Ectodermal cell (in vitro differentiated cells): ENCODE measurements around the gene AGBL4.

Source experiments
- H3K27ac ChIP-seq: 2 replicates; pipeline ENCODE4 v1.7.0; 2013; ENCODE audit warnings: mild to moderate bottlenecking, low read depth, low read length; ENCODE audit not compliant: insufficient read depth, poor library complexity, severe bottlenecking
- H3K27me3 ChIP-seq: 2 replicates; pipeline ENCODE4 v1.7.0; 2013; ENCODE audit warnings: mild to moderate bottlenecking, low read length; ENCODE audit not compliant: insufficient read depth, control insufficient read depth, poor library complexity, severe bottlenecking
- H3K36me3 ChIP-seq: one replicate; pipeline ENCODE4 v1.7.0; 2013; ENCODE audit warnings: low read length; ENCODE audit not compliant: control insufficient read depth, insufficient read depth
- H3K4me1 ChIP-seq: one replicate; pipeline ENCODE4 v1.7.0; 2013; ENCODE audit warnings: low read length; ENCODE audit not compliant: control insufficient read depth, insufficient read depth
- H3K4me3 ChIP-seq: 2 replicates; pipeline ENCODE4 v1.7.0; 2013; ENCODE audit warnings: low read depth, low read length, control low read depth; ENCODE audit not compliant: insufficient read depth
- H3K9me3 ChIP-seq: 2 replicates; pipeline ENCODE4 v1.7.0; 2013; ENCODE audit warnings: mild to moderate bottlenecking, low read length, moderate library complexity; ENCODE audit not compliant: control insufficient read depth
- WGBS, 2 experiments: methylation state at CpG; one replicate each; pipeline ENCODE4 v1.1.7; 2013; ENCODE audit warnings: missing lambda C conversion rate in 2 of 2; 5-methylcytosine and 5-hydroxymethylcytosine counted together

AGBL4 gene

GRCh38 chr1:48930011-48930410 lies 1093.7 kb downstream of the AGBL4 start:
- no peak overlapping the region for H3K27ac ChIP-seq
- no peak overlapping the region for H3K4me3 ChIP-seq
- no peaks in the 10 kb centered on the region for H3K4me1 ChIP-seq
- no peaks in the 10 kb centered on the region for H3K36me3 ChIP-seq
- WGBS, 2 experiments = 80 to 82% methylated on average over 4 of the region's 4 CpGs
- H3K9me3 ChIP-seq = no peaks in the 10 kb centered on the region
- no peaks in the 10 kb centered on the region for H3K27me3 ChIP-seq

GRCh38 chr1:48924099-48924498 lies 1099.7 kb downstream of the AGBL4 start:
- Histone ChIP-seq H3K9me3 (no peaks in the 10 kb centered on the region), H3K4me3 (no peak overlapping the region), H3K36me3 (no peaks in the 10 kb centered on the region), H3K4me1 (no peaks in the 10 kb centered on the region), H3K27ac (no peak overlapping the region), H3K27me3 (no peaks in the 10 kb centered on the region)

GRCh38 chr1:48923116-48923515 lies 1100.6 kb downstream of the AGBL4 start:
- Histone ChIP-seq H3K9me3 (no peaks in the 10 kb centered on the region), H3K27me3 (no peaks in the 10 kb centered on the region), H3K27ac (no peak overlapping the region), H3K36me3 (no peaks in the 10 kb centered on the region), H3K4me1 (no peaks in the 10 kb centered on the region), H3K4me3 (no peak overlapping the region)
- 100% methylated on average over 1 of the region's 1 CpG; no CpG with 5 or more reads in 1 of the 2 experiments for WGBS, 2 experiments

GRCh38 chr1:48920851-48921250 lies 1102.9 kb downstream of the AGBL4 start:
- Histone ChIP-seq H3K27me3 (no peaks in the 10 kb centered on the region), H3K27ac (no peak overlapping the region), H3K4me3 (no peak overlapping the region), H3K4me1 (no peaks in the 10 kb centered on the region), H3K36me3 (no peaks in the 10 kb centered on the region), H3K9me3 (no peaks in the 10 kb centered on the region)
- WGBS, 2 experiments = 92 to 94% methylated on average over 3 of the region's 3 CpGs

- Histone ChIP-seq H3K4me3 (no peak overlapping the region), H3K36me3 (no peaks in the 10 kb centered on the region), H3K27ac (no peak overlapping the region), H3K27me3 (no peaks in the 10 kb centered on the region), H3K9me3 (no peaks in the 10 kb centered on the region), H3K4me1 (no peaks in the 10 kb centered on the region)
- 82% methylated on average over 8 of the region's 8 CpGs for WGBS, 2 experiments
Observed at GRCh38 chr1:48917901-48918603, 1105.7 kb downstream of the AGBL4 start.

- Histone ChIP-seq H3K27me3 (no peaks in the 10 kb centered on the region), H3K4me3 (no peak overlapping the region), H3K4me1 (no peaks in the 10 kb centered on the region), H3K9me3 (no peaks in the 10 kb centered on the region), H3K27ac (no peak overlapping the region), H3K36me3 (no peaks in the 10 kb centered on the region)
- 89% methylated on average over 1 of the region's 2 CpGs; no CpG with 5 or more reads in 1 of the 2 experiments for WGBS, 2 experiments
Observed at GRCh38 chr1:48917070-48917454, 1106.7 kb downstream of the AGBL4 start.

GRCh38 chr1:48916130-48917069 lies 1107.4 kb downstream of the AGBL4 start:
- 51% methylated on average over 5 of the region's 5 CpGs for WGBS, 2 experiments
- Histone ChIP-seq H3K27ac (peak overlapping the region; percentile 62), H3K4me1 (no peaks in the 10 kb centered on the region), H3K4me3 (no peak overlapping the region), H3K9me3 (no peaks in the 10 kb centered on the region), H3K36me3 (no peaks in the 10 kb centered on the region), H3K27me3 (no peaks in the 10 kb centered on the region)

DNA sequence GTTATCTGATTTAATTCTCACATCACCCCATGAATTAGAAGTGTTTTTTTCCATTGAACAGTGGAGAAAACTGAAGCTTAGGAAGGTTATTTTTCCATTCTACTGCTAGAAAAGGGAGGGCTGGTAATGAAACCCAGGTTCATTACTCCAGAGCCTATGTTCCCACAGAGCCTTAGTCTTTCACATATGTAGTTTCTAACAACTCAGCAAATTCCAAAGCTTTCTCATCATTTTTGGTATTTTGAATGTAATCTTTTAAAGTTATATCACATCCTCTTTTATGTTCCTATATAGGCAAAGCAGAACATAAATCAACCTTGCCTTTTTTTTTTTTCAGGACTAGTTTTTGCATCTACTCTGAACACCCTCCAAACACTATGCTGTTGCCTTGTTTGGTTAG lies 1115.1 kb downstream of the AGBL4 start:
- Histone ChIP-seq H3K4me1 (no peaks in the 10 kb centered on the region), H3K36me3 (no peaks in the 10 kb centered on the region), H3K27ac (no peak overlapping the region), H3K27me3 (no peaks in the 10 kb centered on the region), H3K4me3 (no peak overlapping the region), H3K9me3 (no peaks in the 10 kb centered on the region)

DNA sequence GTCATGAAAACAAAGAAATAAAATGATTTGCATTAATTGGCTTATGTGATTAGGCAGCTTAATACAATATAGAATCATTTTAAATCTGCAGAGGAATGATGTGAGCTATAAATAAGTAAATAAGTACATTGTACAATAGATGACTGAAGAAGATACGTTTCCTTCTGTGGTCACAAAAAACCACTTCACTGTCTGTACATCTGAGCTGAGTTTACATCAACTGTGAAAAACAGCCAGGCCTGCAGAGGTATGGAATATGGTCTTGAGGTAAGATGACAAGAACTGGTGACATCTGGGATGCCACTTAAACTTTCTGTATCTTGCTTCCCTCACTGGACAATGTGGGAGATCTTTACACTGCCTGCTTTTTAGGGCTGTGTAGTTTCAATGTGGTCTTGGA lies 1117.0 kb downstream of the AGBL4 start:
- no peaks in the 10 kb centered on the region for H3K4me1 ChIP-seq
- 69 to 100% methylated on average over 1 of the region's 1 CpG for WGBS, 2 experiments
- no peaks in the 10 kb centered on the region for H3K9me3 ChIP-seq
- H3K36me3 ChIP-seq = no peaks in the 10 kb centered on the region
- H3K27me3 ChIP-seq = no peaks in the 10 kb centered on the region
- H3K4me3 ChIP-seq = no peak overlapping the region
- no peak overlapping the region for H3K27ac ChIP-seq

- Histone ChIP-seq H3K4me1 (no peaks in the 10 kb centered on the region), H3K27me3 (no peaks in the 10 kb centered on the region), H3K27ac (no peak overlapping the region), H3K9me3 (no peaks in the 10 kb centered on the region), H3K36me3 (no peaks in the 10 kb centered on the region), H3K4me3 (no peak overlapping the region)
- WGBS, 2 experiments = 87 to 93% methylated on average over 1 of the region's 1 CpG
Observed at GRCh38 chr1:48906164-48906563, 1117.6 kb downstream of the AGBL4 start.
